Subcutaneous adipose tissue (tissue), 4 donors: ENCODE data around the gene MAG. TPM values are rescaled to one million over a fixed set of nuclear protein-coding genes. Genes with fewer than 3 reads are reported as not detected.

ENCODE experiments used
- CTCF ChIP-seq: fragments of 450-650 bp; IDR thresholded peaks from one replicate; pipeline ENCODE4 v1.5.1; 2016; ENCODE audit warnings: low read depth, mild to moderate bottlenecking, control low read depth, antibody characterized with exemption, moderate library complexity
- total RNA-seq, 4 donors: library from RNA; depleted of rRNA; stranded (reverse); fragments of >200 nt; gene quantifications; one replicate each; pipeline ENCODE4 v1.1.0, GENCODE V29; 2016

The MAG gene
- total RNA-seq, 4 donors from 2014 or later: not detected

GRCh38 chr19:35271546-35271945 is 20.4 kb upstream of the MAG start:
- no peak for TF ChIP-seq CTCF

GRCh38 chr19:35272122-35272719 is 19.7 kb upstream of the MAG start:
- no peak for TF ChIP-seq CTCF

GRCh38 chr19:35272954-35273649 is 18.9 kb upstream of the MAG start:
- no peak for TF ChIP-seq CTCF

GRCh38 chr19:35273686-35274259 is 18.2 kb upstream of the MAG start:
- TF ChIP-seq CTCF: no peak

- TF ChIP-seq CTCF: no peak
These were observed 17.6 kb upstream of the MAG start for GRCh38 chr19:35274323-35274722.

GRCh38 chr19:35276706-35277281 is 15.2 kb upstream of the MAG start:
- no peak for TF ChIP-seq CTCF

GRCh38 chr19:35278578-35279284 is 13.2 kb upstream of the MAG start:
- no peak for TF ChIP-seq CTCF
